GM03348 (cell line): ENCODE measurements around the gene FAM169A.
"Not testable (repeated sequence)": the region's sequence is repeated elsewhere in the genome, so short reads cannot be mapped to it uniquely, and the experiment has no call there.

Experiments used
- DNase-seq: peaks from one replicate; pipeline ENCODE4 v3.0.0; 2012; ENCODE audit warnings: low spot score

Gene FAM169A, protein sequence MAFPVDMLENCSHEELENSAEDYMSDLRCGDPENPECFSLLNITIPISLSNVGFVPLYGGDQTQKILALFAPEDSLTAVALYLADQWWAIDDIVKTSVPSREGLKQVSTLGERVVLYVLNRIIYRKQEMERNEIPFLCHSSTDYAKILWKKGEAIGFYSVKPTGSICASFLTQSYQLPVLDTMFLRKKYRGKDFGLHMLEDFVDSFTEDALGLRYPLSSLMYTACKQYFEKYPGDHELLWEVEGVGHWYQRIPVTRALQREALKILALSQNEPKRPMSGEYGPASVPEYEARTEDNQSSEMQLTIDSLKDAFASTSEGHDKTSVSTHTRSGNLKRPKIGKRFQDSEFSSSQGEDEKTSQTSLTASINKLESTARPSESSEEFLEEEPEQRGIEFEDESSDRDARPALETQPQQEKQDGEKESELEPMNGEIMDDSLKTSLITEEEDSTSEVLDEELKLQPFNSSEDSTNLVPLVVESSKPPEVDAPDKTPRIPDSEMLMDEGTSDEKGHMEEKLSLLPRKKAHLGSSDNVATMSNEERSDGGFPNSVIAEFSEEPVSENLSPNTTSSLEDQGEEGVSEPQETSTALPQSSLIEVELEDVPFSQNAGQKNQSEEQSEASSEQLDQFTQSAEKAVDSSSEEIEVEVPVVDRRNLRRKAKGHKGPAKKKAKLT

DNA sequence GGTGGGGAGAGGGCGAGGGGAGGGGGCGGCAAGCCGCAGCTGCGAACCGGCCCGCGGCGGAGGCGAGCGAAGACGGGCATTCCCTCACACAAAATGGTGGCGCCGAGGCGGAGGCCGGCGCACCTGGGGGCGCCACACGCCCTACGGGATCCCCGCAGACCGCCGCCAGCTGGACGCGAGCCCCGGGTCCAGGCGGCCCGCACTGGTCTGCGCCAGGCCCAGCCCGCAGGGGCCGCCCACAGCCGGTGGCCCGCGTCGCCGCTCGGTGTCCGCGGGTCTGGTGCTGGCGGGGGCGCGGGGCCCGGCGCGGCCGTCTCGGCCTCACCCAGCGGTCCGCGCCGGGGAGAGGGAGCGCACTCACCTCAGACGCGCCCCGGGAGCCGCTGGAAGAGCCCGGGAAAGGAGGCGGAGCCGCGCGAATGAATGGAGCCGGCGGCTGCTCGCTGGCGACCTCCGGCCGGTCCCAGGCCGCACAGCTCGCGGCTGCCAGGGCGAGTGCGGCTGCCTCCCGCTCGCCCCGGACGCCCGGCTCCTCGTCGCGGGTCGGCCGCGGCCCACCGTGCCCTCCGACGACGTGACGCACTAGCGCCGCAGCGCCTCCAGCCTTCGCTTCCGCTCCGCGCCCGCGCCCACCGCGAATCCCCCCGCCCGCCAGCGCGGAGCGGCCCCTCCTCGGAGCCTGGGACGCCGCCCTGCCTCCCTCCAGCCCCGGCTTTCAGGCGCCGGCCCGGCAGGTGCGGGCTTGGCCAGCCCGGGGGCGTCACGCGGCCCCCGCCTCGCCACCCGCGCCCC, at the start of gene FAM169A:
FAM169A (minus strand) TSS at position 584 of the 792 bp plus-strand sequence. CDS start 24,711 bp downstream, outside the sequence.
- DNase-seq = peak; percentile 77

DNA sequence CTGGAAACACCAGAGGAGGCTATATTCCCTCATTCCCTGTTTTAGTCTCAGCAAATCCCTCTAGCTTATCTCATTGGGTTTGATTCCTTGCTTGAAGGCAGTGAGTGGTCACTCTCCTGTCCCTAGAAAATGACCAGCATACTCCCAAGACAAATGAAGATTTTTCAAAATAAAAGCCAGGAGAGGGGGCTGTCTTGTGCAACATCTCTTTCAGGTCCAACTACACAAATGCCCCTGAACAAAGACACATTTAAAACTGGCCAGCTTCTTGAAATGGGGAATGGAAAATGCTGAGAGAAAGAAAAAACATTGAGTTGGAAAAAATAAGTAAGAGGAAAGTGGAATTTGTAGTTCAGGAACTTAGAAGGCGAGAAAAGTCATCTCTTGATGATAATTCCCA, 49.3 kb upstream of the FAM169A start:
- DNase-seq = no peak

DNA sequence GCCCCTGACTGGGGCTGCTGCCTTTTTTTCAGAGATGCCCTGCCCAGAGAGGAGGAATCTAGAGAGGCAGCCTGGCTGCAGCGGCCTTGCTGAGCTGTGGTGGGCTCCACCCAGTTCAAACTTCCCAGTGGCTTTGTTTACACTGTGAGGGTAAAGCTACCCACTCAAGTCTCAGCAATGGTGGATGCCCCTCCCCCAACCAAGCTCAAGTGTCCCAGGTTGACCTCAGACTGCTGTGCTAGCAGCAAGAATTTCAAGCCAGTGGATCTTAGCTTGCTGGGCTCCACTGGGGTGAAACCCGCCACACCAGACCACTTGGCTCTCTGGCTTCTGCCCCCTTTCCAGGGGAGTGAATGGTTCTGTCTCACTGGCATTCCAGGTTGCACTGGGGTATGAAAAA, 45.2 kb upstream of the FAM169A start:
- not testable (repeated sequence) for DNase-seq

DNA sequence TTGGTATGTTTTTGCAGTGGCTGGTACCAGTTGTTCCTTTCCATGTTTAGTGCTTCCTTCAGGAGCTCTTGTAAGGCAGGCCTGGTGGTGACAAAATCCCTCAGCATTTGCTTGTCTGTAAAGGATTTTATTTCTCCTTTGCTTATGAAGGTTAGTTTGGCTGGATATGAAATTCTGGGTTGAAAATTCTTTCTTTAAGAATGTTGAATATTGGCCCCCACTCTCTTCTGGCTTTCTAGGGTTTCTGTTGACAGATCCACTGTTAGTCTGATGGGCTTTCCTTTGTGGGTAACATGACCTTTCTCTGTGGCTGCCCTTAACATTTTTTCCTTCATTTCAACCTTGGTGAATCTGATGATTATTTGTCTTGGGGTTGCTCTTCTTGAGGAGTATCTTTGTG, 43.7 kb upstream of the FAM169A start:
- not testable (repeated sequence) for DNase-seq

DNA sequence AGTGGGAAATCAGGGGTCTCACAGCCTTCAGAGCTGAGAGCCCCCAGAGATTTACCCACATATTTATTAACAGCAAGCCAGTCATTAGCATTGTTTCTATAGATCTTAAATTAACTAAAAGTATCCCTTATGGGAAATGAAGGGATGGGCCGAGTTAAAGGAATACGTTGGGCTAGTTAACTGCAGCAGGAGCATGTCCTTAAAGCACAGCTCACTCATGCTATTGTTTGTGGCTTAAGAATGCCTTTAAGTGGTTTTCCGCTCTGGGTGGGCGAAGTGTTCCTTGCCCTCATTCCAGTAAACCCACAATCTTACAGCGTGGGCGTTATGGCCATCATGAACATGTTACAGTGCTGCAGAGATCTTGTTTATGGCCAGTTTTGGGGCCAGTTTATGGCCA, 42.0 kb upstream of the FAM169A start:
- DNase-seq = not testable (repeated sequence)

DNA sequence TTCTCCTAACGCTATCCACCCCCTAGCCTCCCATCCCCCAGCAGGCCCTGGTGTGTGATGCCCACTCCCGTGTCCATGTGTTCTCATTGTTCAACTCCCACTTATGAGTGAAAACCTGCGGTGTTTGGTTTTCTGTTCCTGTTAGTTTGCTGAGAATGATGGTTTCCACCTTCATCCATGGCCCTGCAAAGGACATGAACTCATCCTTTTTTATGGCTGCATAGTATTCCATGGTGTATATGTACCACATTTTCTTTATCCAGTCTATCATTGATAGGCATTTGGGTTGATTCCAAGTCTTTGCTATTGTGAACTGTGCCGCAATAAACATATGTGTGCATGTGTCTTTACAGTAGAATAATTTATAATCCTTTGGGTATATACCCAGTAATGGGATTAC, 38.5 kb upstream of the FAM169A start:
- not testable (repeated sequence) for DNase-seq

DNA sequence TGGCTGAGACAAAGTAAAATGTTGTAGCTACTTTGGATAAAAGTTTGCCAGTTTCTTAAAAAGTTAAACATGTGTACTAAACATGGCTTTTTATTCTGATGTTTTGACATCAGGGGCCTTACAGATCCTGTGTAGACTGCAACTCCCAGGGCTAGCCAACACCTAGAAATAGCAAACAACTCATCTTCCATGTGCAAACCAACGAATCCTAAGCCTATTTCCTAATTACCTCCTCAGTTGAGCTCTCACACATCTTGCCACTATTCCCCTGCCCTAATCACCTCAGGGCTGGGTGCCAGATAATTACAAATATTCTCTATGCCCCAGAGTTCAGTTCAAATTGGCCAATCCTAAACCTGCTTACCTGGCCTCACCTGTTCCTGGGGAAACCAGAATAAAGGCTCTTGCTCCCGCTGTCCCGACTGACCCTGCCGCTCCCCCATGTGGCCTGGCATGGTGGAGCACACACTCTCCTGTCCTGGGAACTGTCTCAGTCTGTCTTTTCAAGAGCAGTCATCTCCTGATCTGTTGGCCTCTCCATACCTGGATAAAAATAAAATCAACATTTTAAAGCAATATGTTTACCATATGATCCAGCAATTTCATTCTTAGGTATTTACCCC, 37.1 kb upstream of the FAM169A start:
- no peak for DNase-seq

DNA sequence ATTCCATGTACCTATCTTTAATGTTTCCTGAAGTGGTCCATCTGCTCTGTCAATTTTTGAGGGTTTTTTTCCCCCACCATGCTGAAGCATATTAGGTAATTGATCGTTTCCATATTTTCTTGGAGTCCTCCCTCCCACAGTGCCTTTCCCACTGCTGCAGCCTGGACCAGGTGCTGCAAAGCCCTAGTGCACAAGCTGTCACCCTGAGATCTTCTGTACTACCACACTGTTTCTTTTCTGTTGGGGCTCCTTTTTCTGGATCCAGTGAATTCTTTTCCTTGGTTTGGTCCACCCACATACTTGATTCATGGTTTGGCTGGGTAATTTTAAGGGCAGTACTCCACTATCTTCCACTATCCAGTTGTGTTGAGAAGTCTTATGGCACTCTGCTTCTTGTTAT, 30.9 kb upstream of the FAM169A start:
- DNase-seq = no peak

DNA sequence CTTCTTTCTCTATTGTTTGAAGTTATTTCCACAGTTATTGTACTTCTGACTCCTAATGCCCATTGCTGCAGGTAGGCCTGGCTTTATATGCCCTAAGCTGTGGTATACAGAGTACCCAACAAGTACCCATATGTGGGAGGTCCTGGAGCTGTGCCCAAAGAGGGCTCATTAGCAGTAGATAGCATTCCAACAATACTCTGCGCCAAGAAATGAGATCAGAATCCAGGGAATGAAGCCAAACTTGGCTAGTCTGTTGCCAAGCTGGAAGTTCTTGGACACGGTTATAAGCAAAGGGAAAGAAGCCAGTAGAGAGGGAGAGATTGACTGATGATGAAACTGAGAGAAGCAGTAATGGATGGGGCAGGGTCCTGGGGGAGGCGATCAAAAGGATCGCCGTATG, 29.7 kb upstream of the FAM169A start:
- DNase-seq = peak; percentile 27

DNA sequence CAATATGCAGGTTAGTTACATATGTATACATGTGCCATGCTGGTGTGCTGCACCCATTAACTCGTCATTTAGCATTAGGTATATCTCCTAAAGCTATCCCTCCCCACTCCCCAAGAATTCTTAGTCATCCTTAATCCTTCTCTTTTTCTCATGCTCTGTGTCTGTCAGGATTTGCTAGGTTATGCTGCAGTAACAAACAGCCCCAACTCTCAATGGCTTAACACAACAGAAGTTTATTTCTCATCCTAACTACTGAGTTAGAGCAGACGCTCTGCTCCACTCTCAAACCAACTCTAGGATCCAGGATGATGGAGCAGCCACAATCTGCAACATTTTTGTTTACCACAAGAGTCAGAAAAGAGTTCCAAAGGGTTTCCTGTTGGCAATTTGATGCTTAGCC, 28.2 kb upstream of the FAM169A start:
- DNase-seq = no peak

DNA sequence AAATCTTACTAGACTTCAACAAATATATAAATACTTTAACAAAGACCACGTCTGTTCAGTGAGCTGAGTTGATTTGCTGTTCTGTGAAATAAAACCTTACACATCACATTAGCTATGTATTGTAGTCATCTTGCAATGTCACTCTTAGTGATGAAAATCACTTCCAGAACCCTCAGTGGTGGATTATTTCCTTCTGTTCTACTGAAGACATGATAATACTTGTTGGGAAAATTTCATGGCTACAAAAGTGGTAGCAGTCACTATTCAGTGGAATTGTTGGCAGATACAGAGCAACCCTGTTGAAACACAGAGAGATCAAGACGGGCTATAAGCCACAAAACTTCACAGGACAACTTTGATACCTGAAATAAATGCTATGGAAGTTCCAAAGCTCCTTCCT, 26.7 kb upstream of the FAM169A start:
- DNase-seq = no peak

DNA sequence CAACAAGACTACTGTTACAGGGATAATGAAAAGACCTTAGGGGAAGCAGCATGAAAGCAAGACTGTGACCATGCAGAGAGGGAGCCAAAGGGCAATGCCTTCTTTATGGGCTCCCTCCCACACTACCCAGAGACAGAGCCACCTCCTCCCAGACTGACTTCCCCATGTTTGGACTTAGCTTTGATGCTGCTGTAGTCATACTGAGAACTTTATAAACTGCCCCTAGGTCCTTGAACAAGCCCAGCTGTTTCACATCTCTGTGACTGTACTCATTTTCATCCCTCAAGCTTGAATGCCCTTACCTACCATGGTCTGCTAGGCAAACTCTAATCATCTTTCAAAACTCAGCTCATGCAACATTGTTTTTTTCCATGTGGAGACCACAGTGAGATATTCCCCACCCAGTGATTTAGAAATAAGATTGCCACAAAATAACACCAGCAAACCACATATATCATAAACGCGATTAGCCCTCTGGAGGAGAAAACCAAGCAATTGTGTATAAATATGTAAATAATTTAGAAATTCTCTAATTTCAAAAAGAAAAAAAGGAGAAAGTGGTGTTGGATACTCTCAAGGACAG, 23.4 kb upstream of the FAM169A start:
- no peak for DNase-seq

DNA sequence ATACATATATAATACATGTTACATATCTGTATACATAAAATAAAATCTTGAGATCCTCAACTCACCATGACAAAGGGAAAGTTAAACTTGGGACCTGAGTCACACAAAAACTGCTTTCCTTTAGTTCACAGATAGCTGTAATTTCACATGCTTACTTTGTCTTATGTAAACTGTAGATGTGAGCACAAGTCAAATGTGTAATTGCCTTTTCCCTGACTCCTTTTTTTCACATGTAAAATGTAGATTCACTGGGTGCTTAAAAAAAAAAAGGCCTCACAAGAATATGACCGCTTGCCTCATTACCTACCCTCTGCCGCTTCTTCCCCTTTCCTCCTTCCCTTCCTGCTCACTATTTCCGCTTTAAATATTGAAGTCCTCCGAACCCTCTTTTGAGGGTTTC, 21.9 kb upstream of the FAM169A start:
- no peak for DNase-seq

DNA sequence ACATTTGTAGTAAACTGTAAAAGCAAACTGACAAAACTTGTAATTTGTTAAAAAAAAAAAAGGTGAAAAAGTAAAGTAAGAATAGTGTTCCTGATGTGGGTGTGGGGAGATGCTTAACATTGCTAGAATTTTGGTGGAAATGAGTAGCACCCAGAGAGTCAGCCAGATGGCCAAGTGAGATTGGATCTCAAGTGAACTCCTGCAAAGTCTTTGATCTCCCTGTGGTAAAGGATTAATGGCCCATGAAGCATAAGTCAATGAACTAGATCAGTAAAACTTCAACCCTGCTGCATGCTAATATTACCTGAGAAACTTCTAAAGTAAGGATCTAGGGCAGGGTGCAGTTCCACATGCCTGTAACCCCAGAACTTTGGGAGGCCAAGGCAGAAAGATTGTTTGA, 19.0 kb upstream of the FAM169A start:
- DNase-seq = no peak

DNA sequence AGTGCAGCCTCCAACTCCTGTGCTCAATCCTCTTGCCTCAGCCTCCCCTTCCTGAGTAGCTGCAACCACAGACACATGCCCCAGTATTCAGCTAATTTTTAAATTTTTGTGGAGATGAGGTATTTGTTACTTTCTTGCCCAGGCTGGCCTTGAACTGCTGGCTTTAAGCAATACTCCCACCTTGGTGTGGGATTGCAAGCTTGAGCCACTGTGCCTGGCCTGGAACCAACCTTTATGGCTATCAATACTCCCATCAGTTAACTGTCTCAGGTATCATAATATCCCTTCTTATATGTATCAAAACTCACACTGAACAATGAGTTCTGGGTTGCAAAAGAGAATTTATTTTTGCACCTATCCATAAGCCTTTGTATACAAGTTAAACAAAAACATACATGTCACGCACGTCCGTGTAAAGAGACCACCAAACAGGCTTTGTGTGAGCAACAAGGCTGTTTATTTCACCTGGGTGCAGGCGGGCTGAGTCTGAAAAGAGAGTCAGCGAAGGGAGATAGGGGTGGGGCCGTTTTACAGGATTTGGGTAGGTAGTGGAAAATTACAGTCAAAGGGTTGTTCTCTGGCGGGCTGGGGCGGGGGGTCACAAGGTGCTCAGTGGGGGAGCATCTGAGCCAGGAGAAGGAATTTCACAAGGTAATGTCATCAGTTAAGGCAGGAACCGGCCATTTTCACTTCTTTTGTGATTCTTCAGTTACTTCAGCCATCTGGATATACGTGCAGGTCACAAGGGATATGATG, 16.4 kb upstream of the FAM169A start:
- not testable (repeated sequence) for DNase-seq

DNA sequence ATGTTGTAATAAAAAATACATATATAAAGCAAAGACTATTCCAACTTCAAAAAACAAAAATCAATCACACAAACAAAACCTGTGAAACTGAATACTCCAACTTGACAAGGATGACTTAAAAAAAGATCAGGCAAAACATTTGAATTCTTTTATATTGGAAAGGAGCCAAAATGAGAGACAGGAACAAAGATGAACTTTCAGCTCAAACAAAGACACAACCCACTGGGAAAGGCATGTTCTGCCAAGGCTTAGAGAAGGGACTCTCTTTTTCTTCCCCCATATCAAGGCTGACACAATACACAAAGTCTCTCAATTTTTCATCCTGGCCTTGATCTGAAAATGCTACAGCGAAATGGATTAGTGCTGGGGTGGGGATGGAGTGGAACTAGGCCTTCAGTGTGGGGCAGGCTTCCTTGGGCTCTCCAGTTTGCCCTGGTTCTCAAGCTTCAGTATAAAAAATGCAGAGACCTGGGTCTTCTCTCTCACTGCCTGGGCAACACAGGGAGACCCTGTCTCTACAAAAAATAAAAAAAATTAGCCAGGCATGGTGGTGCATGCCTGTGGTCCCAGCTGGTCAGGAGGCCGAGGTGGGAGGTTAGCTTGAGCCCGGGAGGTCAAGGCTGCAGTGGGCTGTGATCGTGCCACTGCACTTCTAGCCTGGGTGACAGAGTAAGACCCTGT, 11.6 kb upstream of the FAM169A start:
- DNase-seq = no peak

DNA sequence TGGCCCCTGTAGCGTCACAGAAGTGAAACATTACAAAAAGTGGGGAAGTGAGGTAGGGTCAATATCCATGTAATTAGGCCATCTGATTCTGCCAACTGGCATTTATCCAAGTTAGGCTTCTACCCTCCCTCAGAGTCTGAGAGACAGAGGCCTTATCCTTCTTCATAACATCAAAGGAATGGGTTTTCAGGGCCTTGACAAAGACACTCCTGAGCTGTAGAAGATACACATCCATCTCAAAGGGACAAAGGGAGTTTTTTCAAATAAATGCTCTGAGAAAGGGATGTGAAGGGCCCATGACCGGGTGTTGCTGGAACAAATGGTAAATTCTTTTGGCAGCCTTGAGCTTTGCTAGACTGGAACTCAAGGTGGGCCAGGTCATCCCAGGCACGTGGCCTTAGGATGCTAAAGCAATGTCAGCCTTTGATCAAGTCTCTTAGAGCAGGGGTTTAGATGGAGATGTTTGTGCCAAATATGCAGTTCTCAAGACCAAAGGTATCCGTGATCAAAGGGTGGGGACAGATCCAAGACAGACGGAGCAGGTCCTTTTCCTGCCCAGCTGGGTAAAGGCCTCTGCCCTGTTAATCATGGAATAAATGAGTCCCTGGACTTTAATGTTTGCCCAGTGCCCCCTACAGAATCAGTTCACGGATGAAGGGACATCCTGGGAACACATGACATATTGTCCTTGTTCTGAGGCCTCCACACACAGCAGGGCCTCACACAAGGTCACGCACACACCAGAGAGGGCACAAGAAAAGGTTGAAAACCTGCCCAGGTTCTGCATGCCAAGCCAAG, 10.0 kb upstream of the FAM169A start:
- no peak for DNase-seq

DNA sequence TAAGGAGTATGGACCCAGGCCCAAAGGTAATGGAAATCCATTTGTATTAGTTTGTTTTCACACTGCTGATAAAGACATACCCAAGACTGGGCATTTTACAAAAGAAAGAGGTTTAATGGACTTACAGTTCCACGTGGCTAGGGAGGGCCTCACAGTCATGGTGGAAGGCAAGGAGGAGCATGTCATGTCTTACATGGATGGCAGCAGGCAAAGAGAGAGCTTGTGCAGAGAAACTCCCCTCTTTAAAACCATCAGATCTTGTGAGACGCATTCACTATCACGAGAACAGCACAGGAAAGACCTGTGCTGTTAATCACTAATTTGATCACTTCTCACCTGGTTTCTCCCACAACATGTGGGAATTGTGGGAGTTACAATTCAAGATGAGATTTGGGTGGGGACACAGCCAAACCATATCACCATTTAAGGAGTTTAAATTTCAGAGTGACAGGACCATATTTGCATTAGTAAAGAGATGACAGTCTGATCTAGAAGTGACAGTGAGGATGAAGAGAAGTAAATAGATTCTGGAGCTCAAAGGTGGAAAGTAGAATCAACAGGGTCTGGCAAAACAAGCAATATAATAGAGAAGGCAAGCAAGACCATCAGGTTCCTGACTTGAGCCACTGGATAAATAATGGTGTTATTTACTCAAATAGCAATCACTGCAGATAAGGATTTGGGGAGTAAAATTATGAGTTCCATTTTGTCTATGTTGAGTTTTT, 7.5 kb upstream of the FAM169A start:
- no peak for DNase-seq
